ENCODE measurements around the gene TPX2. TPM values are rescaled to one million over a fixed set of nuclear protein-coding genes. Genes with fewer than 3 reads are reported as not detected.

TPX2 gene
- polyA plus RNA-seq, 1 donor from 2014 or later = 2.1 TPM

GRCh38 chr20:31819083-31819784 lies 80.1 kb downstream of the TPX2 start, which contains the start of gene MYLK2:
Gene MYLK2, plus strand, starts transcription at chr20:31819356. Its CDS starts 225 bp downstream, at chr20:31819581.
- Histone ChIP-seq H3K9me2 (ENCODE audit: insufficient read depth, low read length) (no peaks in the 10 kb centered on the region), H3F3A (ENCODE audit: insufficient read depth, low read length, poor library complexity, severe bottlenecking) (no peaks in the 10 kb centered on the region), H3K9ac (ENCODE audit: low read length) (no peak within 1 kb of the TSS), H3K4me3 (ENCODE audit: low read length) (no peak within 1 kb of the TSS), H3K9me3 (ENCODE audit: low read length) (no peaks in the 10 kb centered on the region), H3K4me2 (ENCODE audit: low read length) (no peak within 1 kb of the TSS), H3K27ac (ENCODE audit: low read length) (no peak within 1 kb of the TSS), H2AFZ (ENCODE audit: low read depth, low read length) (no peak within 1 kb of the TSS), H3K79me2 (replicated peaks; ENCODE audit: insufficient read depth, low read length) (no peaks in the 10 kb centered on the region), H3K27me3 (ENCODE audit: insufficient read depth, low read depth, low read length) (no peaks in the 10 kb centered on the region), H4K20me1 (ENCODE audit: insufficient read depth) (no peaks in the 10 kb centered on the region), H3K36me3 (ENCODE audit: insufficient read depth, low read length) (no peaks in the 10 kb centered on the region)
- TF ChIP-seq RAD21 (conservative IDR thresholded peaks at IDR 0.05) = no peak
- TF ChIP-seq POLR2AphosphoS5 (IDR thresholded peaks at IDR 0.05) = no peak
- no peak for TF ChIP-seq SMC3 (conservative IDR thresholded peaks at IDR 0.05; ENCODE audit: poor library complexity)
- TF ChIP-seq, protein P1, sequence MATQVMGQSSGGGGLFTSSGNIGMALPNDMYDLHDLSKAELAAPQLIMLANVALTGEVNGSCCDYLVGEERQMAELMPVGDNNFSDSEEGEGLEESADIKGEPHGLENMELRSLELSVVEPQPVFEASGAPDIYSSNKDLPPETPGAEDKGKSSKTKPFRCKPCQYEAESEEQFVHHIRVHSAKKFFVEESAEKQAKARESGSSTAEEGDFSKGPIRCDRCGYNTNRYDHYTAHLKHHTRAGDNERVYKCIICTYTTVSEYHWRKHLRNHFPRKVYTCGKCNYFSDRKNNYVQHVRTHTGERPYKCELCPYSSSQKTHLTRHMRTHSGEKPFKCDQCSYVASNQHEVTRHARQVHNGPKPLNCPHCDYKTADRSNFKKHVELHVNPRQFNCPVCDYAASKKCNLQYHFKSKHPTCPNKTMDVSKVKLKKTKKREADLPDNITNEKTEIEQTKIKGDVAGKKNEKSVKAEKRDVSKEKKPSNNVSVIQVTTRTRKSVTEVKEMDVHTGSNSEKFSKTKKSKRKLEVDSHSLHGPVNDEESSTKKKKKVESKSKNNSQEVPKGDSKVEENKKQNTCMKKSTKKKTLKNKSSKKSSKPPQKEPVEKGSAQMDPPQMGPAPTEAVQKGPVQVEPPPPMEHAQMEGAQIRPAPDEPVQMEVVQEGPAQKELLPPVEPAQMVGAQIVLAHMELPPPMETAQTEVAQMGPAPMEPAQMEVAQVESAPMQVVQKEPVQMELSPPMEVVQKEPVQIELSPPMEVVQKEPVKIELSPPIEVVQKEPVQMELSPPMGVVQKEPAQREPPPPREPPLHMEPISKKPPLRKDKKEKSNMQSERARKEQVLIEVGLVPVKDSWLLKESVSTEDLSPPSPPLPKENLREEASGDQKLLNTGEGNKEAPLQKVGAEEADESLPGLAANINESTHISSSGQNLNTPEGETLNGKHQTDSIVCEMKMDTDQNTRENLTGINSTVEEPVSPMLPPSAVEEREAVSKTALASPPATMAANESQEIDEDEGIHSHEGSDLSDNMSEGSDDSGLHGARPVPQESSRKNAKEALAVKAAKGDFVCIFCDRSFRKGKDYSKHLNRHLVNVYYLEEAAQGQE (IDR thresholded peaks at IDR 0.05; ENCODE audit: borderline replicate concordance) = no peak
- no peak for TF ChIP-seq EZH2 (IDR thresholded peaks at IDR 0.05; ENCODE audit: borderline replicate concordance, insufficient read depth, low read length, poor library complexity, severe bottlenecking)
- no peak for TF ChIP-seq TAF1 (IDR thresholded peaks at IDR 0.05; ENCODE audit: low read depth)
- TF ChIP-seq MXI1 (conservative IDR thresholded peaks at IDR 0.05; ENCODE audit: poor library complexity, severe bottlenecking) = no peak
- no peak for TF ChIP-seq EP300 (conservative IDR thresholded peaks at IDR 0.05; ENCODE audit: poor library complexity, severe bottlenecking)
- TF ChIP-seq, protein P2, sequence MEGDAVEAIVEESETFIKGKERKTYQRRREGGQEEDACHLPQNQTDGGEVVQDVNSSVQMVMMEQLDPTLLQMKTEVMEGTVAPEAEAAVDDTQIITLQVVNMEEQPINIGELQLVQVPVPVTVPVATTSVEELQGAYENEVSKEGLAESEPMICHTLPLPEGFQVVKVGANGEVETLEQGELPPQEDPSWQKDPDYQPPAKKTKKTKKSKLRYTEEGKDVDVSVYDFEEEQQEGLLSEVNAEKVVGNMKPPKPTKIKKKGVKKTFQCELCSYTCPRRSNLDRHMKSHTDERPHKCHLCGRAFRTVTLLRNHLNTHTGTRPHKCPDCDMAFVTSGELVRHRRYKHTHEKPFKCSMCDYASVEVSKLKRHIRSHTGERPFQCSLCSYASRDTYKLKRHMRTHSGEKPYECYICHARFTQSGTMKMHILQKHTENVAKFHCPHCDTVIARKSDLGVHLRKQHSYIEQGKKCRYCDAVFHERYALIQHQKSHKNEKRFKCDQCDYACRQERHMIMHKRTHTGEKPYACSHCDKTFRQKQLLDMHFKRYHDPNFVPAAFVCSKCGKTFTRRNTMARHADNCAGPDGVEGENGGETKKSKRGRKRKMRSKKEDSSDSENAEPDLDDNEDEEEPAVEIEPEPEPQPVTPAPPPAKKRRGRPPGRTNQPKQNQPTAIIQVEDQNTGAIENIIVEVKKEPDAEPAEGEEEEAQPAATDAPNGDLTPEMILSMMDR (IDR thresholded peaks at IDR 0.05; ENCODE audit: poor library complexity, severe bottlenecking) = no peak

- H3K4me2 ChIP-seq (ENCODE audit: low read length) = no peak overlapping the region
- no peak overlapping the region for H3K27ac ChIP-seq (ENCODE audit: low read length)
- H3K9me3 ChIP-seq (ENCODE audit: low read length) = no peaks in the 10 kb centered on the region
- TF ChIP-seq TAF1 (IDR thresholded peaks at IDR 0.05; ENCODE audit: low read depth) = no peak
- TF ChIP-seq POLR2AphosphoS5 (IDR thresholded peaks at IDR 0.05) = no peak
- TF ChIP-seq, protein P2 (IDR thresholded peaks at IDR 0.05; ENCODE audit: poor library complexity, severe bottlenecking) = no peak
- no peak for TF ChIP-seq RAD21 (conservative IDR thresholded peaks at IDR 0.05)
- TF ChIP-seq, protein P1 (IDR thresholded peaks at IDR 0.05; ENCODE audit: borderline replicate concordance) = no peak
- TF ChIP-seq EZH2 (IDR thresholded peaks at IDR 0.05; ENCODE audit: borderline replicate concordance, insufficient read depth, low read length, poor library complexity, severe bottlenecking) = no peak
- no peak for TF ChIP-seq EP300 (conservative IDR thresholded peaks at IDR 0.05; ENCODE audit: poor library complexity, severe bottlenecking)
- no peak for TF ChIP-seq SMC3 (conservative IDR thresholded peaks at IDR 0.05; ENCODE audit: poor library complexity)
- TF ChIP-seq MXI1 (conservative IDR thresholded peaks at IDR 0.05; ENCODE audit: poor library complexity, severe bottlenecking) = no peak
- no peaks in the 10 kb centered on the region for H4K20me1 ChIP-seq (ENCODE audit: insufficient read depth)
- no peak overlapping the region for H3K9ac ChIP-seq (ENCODE audit: low read length)
- no peaks in the 10 kb centered on the region for H3F3A ChIP-seq (ENCODE audit: insufficient read depth, low read length, poor library complexity, severe bottlenecking)
- H3K36me3 ChIP-seq (ENCODE audit: insufficient read depth, low read length) = no peaks in the 10 kb centered on the region
- no peak overlapping the region for H3K4me3 ChIP-seq (ENCODE audit: low read length)
- no peaks in the 10 kb centered on the region for H3K27me3 ChIP-seq (ENCODE audit: insufficient read depth, low read depth, low read length)
- no peaks in the 10 kb centered on the region for H3K79me2 ChIP-seq (replicated peaks; ENCODE audit: insufficient read depth, low read length)
- H2AFZ ChIP-seq (ENCODE audit: low read depth, low read length) = no peak overlapping the region
- H3K9me2 ChIP-seq (ENCODE audit: insufficient read depth, low read length) = no peaks in the 10 kb centered on the region
Observed at GRCh38 chr20:31820228-31820627, 81.1 kb downstream of the TPX2 start.
